Activated CD4-positive, CD25-positive, alpha-beta regulatory T cell treated with anti-CD3 and anti-CD28 coated beads, Interleukin-2, amount 50 U/mL, for 24 hours (primary cell): ENCODE data around the gene PEAK1.

Experiments used
- ATAC-seq, 2 donors: fragments of 150-1000 bp; cut with Tn5 transposase; one replicate each; pipeline ENCODE4 v1.10.0; 2021; ENCODE audit warnings: mild to moderate bottlenecking in 1 of 2, moderate library complexity in 1 of 2

Gene PEAK1

GRCh38 chr15:77081971-77082370 lies 337.9 kb downstream of the PEAK1 start:
- no peak for ATAC-seq

- ATAC-seq: no peak
These were observed 343.5 kb downstream of the PEAK1 start for GRCh38 chr15:77076323-77076915.

- no peak for ATAC-seq
These were observed 344.4 kb downstream of the PEAK1 start for GRCh38 chr15:77075528-77075927.

DNA sequence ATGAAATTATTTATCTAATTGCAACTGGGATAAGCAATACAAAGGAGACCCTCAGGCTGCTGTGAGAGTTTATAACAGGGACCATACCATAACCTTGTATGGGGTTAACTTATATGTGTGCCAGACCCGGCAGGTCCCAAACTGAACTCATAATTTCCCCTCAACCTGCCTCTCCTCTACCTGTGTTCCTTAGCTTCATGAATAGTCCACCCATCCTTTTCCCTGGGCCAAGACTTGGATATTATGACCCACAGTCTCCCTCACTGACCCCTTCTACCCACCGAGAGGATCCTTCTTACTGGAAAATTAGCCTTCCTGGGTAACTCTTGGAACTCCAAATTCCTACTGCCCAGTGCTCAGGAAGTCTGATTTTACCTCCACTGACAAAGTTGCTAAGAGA lies 345.6 kb downstream of the PEAK1 start:
- ATAC-seq: no peak

GRCh38 chr15:77071305-77072223 lies 348.3 kb downstream of the PEAK1 start:
- no peak for ATAC-seq

GRCh38 chr15:77070495-77071304 lies 349.2 kb downstream of the PEAK1 start, which contains the start of gene TSPAN3:
Gene TSPAN3, minus strand, starts transcription at chr15:77071109. Its CDS starts 155 bp downstream, at chr15:77070954.
- ATAC-seq: peak; percentile 99 to 100

GRCh38 chr15:77070180-77070494 lies 349.8 kb downstream of the PEAK1 start:
- ATAC-seq: no peak

DNA sequence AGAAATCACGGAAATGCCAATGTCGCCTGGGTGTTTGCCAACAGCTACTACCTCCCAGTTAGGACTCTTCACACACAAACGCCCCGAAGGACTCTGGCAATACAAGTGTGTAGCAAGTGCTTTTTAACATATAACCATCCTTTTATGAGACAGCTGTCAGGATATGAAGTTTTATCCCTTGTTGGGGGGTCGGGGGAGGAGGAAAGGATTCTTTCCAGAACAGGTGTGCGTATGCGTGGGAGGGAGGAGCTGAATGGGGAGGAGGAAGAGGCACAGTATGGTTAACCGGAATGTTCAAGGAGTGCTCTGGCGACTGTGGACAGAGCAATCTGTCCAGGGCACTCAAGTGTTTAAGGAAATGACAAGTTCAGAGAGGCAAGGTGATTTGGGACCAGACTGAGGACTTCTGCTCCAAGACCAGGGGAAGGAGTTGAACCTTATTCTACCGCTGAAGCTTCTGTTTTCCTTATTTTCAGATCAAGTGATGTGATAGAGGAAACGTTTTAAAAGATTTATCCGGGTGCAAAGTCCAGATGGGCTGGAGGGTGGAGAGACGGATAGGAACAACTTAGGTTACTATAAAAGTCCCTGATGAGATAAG lies 350.3 kb downstream of the PEAK1 start:
- no peak for ATAC-seq

DNA sequence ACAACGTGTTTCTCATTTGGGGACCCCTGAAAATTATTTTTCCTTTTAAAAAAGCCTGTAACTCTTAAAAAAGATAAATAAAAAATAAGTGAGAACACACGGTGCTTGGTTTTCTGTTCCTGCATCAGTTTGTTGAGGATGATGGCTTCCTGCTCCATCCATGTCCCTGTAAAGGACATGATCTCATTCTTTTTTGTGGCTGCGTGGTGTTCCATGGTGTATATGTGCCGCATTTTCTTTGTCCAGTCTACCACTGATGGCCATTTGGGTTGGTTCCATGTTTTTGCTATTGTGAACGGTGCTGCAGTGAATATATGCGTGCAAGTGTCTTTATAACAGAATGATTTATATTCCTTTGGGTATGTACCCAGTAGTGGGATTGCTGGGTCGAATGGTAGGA lies 351.3 kb downstream of the PEAK1 start:
- ATAC-seq: no peak

DNA sequence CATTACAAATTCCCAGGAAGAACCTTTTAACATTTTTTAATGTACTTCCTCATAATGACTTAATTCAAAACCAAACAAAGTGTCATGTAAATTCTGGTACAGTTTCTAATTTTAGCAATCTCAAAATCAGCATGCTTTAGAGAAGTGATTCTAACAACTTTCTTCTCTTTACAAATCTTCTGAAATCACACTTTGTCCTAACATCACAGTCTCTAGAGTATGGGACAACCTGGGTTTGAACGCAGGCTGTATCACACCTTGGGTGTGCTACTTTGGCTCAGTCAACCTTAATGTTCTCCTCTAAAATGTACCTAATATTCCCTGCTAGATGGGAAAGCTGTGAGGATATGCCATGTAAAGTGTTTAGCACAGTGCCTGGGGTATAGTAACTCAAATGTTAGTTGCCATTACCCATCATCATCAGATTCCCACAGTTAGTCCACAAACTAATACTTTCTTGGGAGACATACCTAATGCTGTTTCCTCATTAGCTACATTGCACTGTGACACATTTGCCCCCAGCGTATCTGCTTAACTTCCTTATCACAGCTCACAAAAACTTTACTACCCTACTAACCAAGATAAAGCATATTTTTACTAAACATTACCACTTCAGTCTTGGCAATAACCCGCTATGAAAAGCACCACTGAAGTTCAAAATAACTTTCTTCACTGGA lies 352.1 kb downstream of the PEAK1 start:
- no peak for ATAC-seq

- no peak for ATAC-seq
These were observed 352.8 kb downstream of the PEAK1 start for GRCh38 chr15:77066971-77067690.

GRCh38 chr15:77064539-77065308 lies 355.2 kb downstream of the PEAK1 start:
- no peak for ATAC-seq

- no peak for ATAC-seq
These were observed 355.8 kb downstream of the PEAK1 start for GRCh38 chr15:77064063-77064462.

- no peak for ATAC-seq
These were observed 356.7 kb downstream of the PEAK1 start for GRCh38 chr15:77063249-77063648.

DNA sequence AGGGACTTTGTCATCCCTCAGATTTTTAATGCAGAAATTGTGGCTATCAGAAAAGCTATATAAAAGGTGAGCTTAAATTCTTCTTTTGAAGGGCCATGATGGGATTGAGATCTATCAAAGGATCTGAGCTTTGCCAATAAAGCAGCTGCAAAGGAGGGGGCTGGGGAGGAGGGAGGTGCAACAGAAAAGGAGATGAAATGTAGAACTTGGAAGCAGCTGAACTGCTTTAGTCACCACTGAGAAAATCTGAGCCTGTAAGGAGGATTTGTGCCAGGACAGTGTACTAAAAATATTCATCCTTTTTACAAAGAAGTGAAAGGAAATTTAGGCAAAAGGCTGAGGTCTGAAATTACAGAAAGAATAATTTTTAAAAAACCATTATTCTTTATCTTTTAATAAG lies 359.4 kb downstream of the PEAK1 start:
- ATAC-seq: no peak

DNA sequence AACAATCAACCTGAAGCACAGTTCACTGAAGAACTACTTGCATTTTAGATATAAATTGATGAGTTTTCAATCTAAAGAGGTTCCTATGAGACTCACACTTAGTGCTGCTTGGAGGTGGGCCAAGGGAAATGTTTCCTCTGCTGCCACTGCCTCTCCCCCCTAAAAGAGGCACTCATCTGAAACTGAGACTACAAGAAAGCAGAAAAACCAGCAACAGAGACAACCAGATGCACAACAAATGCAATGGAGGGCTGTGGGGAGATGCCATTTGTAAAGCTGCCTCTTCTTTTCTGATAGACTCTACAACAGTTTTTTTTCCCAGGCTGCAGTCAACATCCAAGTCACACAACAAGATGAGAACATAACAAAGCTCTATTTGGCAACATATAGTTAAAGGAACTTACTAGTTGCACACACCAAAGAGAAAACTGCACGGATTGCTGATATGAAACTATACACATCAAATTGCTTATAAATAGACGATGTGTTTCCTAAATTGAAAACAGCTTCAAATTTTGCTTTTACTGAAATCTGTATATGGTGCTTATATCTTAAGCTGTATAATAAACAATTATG lies 360.0 kb downstream of the PEAK1 start:
- no peak for ATAC-seq

GRCh38 chr15:77058468-77058867 lies 361.4 kb downstream of the PEAK1 start:
- ATAC-seq: no peak

DNA sequence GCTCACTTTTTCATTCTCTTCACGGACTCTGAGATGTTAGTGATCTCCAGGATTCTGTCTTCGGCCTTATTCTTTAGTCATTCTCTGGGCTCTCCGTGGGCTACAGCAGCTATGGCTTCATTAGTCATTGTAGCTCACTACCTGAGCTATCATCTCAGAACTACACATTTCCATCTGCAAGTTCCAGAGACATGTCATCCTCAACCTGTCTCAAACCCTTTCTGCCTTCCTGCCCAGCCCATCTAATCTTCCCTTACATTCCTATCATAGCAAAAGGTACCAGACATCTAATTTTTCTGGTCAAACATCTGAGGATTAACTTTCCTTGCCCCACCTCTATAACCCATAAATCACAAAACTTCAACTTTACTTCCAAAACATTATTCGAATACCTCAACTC lies 362.2 kb downstream of the PEAK1 start:
- no peak for ATAC-seq

GRCh38 chr15:77057072-77057471 lies 362.8 kb downstream of the PEAK1 start:
- no peak for ATAC-seq

- ATAC-seq: no peak
These were observed 366.2 kb downstream of the PEAK1 start for GRCh38 chr15:77053709-77054108.

- ATAC-seq: no peak
These were observed 367.3 kb downstream of the PEAK1 start for GRCh38 chr15:77052556-77052955.
